SU-DHL-6 (cell line): Measurements from ENCODE around the gene TRAF3IP1.

Source experiments
- CTCF ChIP-seq: fragments of 200-600 bp; sonication (generic); IDR thresholded peaks from one replicate; pipeline ENCODE4 v1.5.1; 2017; ENCODE audit warnings: antibody characterized with exemption, mild to moderate bottlenecking, low read length, moderate library complexity; ENCODE audit not compliant: insufficient read depth, poor library complexity, severe bottlenecking
- EZH2phosphoT487 ChIP-seq: fragments of 200-600 bp; sonication (generic), shearing (Covaris generic); conservative IDR thresholded peaks from 2 replicates; pipeline ENCODE4 v1.6.1; 2018; ENCODE audit warnings: mild to moderate bottlenecking, antibody characterized with exemption, low read length, moderate library complexity, mixed read lengths

GRCh38 chr2:238339814-238340213 is 19.5 kb downstream of the TRAF3IP1 start:
- TF ChIP-seq CTCF, result no peak
- TF ChIP-seq EZH2phosphoT487, result no peak
